ENCODE results near the gene CDYL. TPM values are rescaled to one million over a fixed set of nuclear protein-coding genes. Genes with fewer than 3 reads are reported as not detected.

The CDYL gene
- total and polyA plus RNA-seq, 10 donors: 6.8 to 48.4 (median 35.3) TPM

GRCh38 chr6:4928426-4928825 is 152.2 kb downstream of the CDYL start:
- TF ChIP-seq, protein P1, sequence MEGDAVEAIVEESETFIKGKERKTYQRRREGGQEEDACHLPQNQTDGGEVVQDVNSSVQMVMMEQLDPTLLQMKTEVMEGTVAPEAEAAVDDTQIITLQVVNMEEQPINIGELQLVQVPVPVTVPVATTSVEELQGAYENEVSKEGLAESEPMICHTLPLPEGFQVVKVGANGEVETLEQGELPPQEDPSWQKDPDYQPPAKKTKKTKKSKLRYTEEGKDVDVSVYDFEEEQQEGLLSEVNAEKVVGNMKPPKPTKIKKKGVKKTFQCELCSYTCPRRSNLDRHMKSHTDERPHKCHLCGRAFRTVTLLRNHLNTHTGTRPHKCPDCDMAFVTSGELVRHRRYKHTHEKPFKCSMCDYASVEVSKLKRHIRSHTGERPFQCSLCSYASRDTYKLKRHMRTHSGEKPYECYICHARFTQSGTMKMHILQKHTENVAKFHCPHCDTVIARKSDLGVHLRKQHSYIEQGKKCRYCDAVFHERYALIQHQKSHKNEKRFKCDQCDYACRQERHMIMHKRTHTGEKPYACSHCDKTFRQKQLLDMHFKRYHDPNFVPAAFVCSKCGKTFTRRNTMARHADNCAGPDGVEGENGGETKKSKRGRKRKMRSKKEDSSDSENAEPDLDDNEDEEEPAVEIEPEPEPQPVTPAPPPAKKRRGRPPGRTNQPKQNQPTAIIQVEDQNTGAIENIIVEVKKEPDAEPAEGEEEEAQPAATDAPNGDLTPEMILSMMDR (IDR thresholded peaks at IDR 0.05 in 8 of 11, conservative IDR thresholded peaks at IDR 0.05 in 3 of 11): no peak
- TF ChIP-seq POLR2AphosphoS5 (IDR thresholded peaks at IDR 0.05) (no peak), POLR2A (IDR thresholded peaks at IDR 0.05) (no peak)
- WGBS, 5 donors: 69 to 80% (median 72%) methylated on average over 3 of the region's 3 CpGs
- Histone ChIP-seq H3K27me3 (replicated peaks in 1 of 7) (no peaks in the 10 kb centered on the region), H3K36me3 (no peaks in the 10 kb centered on the region), H3K4me1 (peaks cover 0 to 23% (median 8%) of the 10 kb centered on the region in 6 donors), H3K27ac (no peak overlapping the region), H3K9me3 (no peaks in the 10 kb centered on the region), H3K4me3 (no peak overlapping the region)
- DNase-seq: no peak
- intact Hi-C loops (cut with DNase I; ENCODE audit: low total_unique reads): no loop called here

DNA sequence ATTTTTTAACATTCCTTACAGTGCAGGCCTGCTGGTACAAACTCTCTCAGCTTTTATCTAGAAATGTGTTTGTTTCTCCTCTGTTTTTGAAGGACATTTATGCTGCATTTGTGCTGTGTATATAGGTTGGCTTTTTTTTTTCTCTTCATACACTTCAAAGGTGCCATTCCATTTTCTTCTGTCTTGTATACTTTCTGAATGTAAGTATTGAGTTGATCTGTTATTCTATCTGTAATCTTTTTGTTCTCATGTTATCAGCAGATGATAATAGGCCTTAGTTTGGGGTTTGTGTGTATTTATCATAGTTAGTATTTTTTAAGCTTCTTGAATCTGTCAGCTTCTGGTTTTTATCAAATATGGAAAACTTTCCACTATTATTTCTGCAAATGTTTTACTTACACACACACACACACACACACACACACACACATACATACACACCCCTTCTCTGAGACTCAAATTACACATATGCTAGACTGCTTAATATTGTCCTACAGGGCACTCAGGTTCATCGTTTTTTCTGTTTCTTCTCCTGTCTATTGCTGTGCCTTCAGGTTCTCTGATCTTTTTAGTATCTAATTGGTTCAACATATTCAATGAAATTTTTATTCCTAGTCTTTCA is 153.0 kb downstream of the CDYL start:
- peaks cover 0 to 26% (median 8%) of the 10 kb centered on the region in 6 donors for H3K4me1 ChIP-seq
- TF ChIP-seq, protein P1 (IDR thresholded peaks at IDR 0.05 in 8 of 11, conservative IDR thresholded peaks at IDR 0.05 in 3 of 11): no peak
- TF ChIP-seq POLR2AphosphoS5 (IDR thresholded peaks at IDR 0.05) (no peak), POLR2A (IDR thresholded peaks at IDR 0.05) (no peak)
- WGBS, 5 donors: 84 to 100% (median 91%) methylated on average over 1 of the region's 1 CpG
- no peak for DNase-seq
- H3K27me3 ChIP-seq (replicated peaks in 1 of 7): no peaks in the 10 kb centered on the region
- H3K9me3 ChIP-seq: no peaks in the 10 kb centered on the region
- no peaks in the 10 kb centered on the region for H3K36me3 ChIP-seq
- no peak overlapping the region for H3K4me3 ChIP-seq
- intact Hi-C loops (cut with DNase I; ENCODE audit: low total_unique reads): no loop called here
- no peak overlapping the region for H3K27ac ChIP-seq

GRCh38 chr6:4930025-4930691 is 154.0 kb downstream of the CDYL start:
- H3K9me3 ChIP-seq: no peaks in the 10 kb centered on the region
- TF ChIP-seq POLR2AphosphoS5 (IDR thresholded peaks at IDR 0.05) (no peak), POLR2A (IDR thresholded peaks at IDR 0.05) (no peak)
- TF ChIP-seq, protein P1 (IDR thresholded peaks at IDR 0.05 in 8 of 11, conservative IDR thresholded peaks at IDR 0.05 in 3 of 11): no peak
- intact Hi-C loops (cut with DNase I; ENCODE audit: low total_unique reads): loop anchor here (10.0 kb wide), 2 partner anchors 145 to 645 kb away; no protein-coding TSS in a partner anchor

More at GRCh38 chr6:4930025-4930691, 154.0 kb downstream of the CDYL start:
- Histone ChIP-seq H3K36me3 (peaks cover 0 to 1% (median 0%) of the 10 kb centered on the region in 6 donors), H3K27me3 (replicated peaks in 1 of 7) (no peaks in the 10 kb centered on the region), H3K27ac (no peak overlapping the region), H3K4me1 (peaks cover 0 to 35% (median 9%) of the 10 kb centered on the region in 6 donors), H3K4me3 (no peak overlapping the region)
- DNase-seq: no peak
- WGBS, 5 donors: 83 to 94% (median 87%) methylated on average over 4 of the region's 4 CpGs
